Right atrium auricular region (tissue), 2 donors: Measurements from ENCODE around the gene DYNLRB2. TPM values are rescaled to one million over a fixed set of nuclear protein-coding genes. Genes with fewer than 3 reads are reported as not detected.

Source experiments
- DNase-seq: peaks from one replicate; pipeline ENCODE4 v3.0.0-alpha.2; 2019; ENCODE audit warnings: low spot score
- H3K27ac ChIP-seq, 2 donors: fragments of 200-600 bp; sonication (generic); 1 replicate in 1 of 2; 2 replicates in 1 of 2; pipeline ENCODE4 v1.5.1; 2016 to 2019
- H3K27me3 ChIP-seq, 2 donors: fragments of 200-600 bp; sonication (generic); one replicate each; pipeline versions ENCODE4 v1.5.1 to v1.6.0; 2017 to 2019
- H3K36me3 ChIP-seq: fragments of 200-600 bp; sonication (generic); one replicate; pipeline ENCODE4 v1.5.1; 2016
- H3K4me1 ChIP-seq, 2 donors: fragments of 200-600 bp; sonication (generic); one replicate each; pipeline versions ENCODE4 v1.5.1 to v1.6.0; 2017 to 2019
- H3K4me3 ChIP-seq, 2 donors: fragments of 200-600 bp; sonication (generic); 1 replicate in 1 of 2; 2 replicates in 1 of 2; pipeline ENCODE4 v1.5.1; 2017 to 2019; ENCODE audit warnings: mild to moderate bottlenecking in 1 of 2, moderate library complexity in 1 of 2
- H3K9me3 ChIP-seq, 2 donors: fragments of 200-600 bp; sonication (generic); one replicate each; pipeline ENCODE4 v1.5.1; 2019
- total RNA-seq, 2 donors: library from RNA; depleted of rRNA; stranded (reverse); fragments of >200 nt; gene quantifications; one replicate each; pipeline ENCODE4 v1.1.0, GENCODE V29; 2016
- TF ChIP-seq, protein P1 (sequence below), 2 donors: fragments of 200-600 bp; sonication (generic); IDR thresholded peaks; one replicate each; pipeline ENCODE4 v1.5.1; 2019; ENCODE audit warnings: antibody characterized with exemption in 2 of 2

DYNLRB2 gene
- total RNA-seq: not detected

DNA sequence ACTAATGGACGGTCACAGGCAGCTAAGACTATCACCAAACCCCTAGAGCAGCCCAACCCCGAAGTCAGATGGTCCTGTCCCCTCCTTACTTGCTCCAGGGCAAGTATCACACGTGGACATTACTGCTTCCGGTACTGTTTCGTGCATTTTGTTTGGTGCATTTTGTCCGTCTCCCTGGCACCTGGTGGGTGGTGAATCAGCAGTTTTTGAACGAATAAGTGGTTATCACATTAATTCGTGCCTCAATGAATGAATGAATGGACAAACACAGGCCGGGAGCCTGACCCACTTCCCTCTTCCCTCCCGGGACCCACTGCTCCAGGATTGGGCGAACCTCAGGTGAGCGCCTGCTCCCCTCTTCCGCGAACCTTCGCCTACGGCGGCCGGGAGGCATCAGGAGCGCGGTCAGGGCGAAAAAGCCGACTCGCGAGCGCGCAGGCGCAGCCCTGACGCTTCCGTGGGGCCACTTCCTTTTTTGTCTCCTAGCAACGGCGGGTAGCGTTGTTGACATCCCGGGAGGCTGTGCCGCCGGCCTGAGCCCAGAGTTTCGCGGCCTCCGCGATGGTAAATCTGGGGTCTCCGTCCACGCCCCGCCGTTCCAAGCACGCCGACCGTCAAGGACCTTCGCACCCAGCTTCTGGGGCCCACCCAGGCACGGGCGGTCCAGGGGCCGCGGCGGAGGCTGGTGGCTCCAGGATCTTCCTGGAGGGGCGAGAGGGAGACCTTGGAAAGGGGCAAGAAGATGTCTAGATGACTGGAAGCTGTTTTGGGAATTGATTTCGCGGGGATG lies at the start of gene DYNLRB2:
Gene DYNLRB2, plus strand, starts transcription at position 478 of the 790 bp plus-strand sequence. Its CDS starts 84 bp downstream, at position 562.
- Histone ChIP-seq H3K9me3 (no peaks in the 10 kb centered on the region), H3K36me3 (no peaks in the 10 kb centered on the region), H3K27me3 (no peaks in the 10 kb centered on the region), H3K27ac (peak within 1 kb of the TSS; percentile 44 to 51), H3K4me3 (peak within 1 kb of the TSS; percentile 61 to 66), H3K4me1 (peaks cover 3 to 9% of the 10 kb centered on the region in 2 donors)
- DNase-seq: peak; percentile 89
- TF ChIP-seq, protein P1, sequence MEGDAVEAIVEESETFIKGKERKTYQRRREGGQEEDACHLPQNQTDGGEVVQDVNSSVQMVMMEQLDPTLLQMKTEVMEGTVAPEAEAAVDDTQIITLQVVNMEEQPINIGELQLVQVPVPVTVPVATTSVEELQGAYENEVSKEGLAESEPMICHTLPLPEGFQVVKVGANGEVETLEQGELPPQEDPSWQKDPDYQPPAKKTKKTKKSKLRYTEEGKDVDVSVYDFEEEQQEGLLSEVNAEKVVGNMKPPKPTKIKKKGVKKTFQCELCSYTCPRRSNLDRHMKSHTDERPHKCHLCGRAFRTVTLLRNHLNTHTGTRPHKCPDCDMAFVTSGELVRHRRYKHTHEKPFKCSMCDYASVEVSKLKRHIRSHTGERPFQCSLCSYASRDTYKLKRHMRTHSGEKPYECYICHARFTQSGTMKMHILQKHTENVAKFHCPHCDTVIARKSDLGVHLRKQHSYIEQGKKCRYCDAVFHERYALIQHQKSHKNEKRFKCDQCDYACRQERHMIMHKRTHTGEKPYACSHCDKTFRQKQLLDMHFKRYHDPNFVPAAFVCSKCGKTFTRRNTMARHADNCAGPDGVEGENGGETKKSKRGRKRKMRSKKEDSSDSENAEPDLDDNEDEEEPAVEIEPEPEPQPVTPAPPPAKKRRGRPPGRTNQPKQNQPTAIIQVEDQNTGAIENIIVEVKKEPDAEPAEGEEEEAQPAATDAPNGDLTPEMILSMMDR (IDR thresholded peaks at IDR 0.05): no peak

DNA sequence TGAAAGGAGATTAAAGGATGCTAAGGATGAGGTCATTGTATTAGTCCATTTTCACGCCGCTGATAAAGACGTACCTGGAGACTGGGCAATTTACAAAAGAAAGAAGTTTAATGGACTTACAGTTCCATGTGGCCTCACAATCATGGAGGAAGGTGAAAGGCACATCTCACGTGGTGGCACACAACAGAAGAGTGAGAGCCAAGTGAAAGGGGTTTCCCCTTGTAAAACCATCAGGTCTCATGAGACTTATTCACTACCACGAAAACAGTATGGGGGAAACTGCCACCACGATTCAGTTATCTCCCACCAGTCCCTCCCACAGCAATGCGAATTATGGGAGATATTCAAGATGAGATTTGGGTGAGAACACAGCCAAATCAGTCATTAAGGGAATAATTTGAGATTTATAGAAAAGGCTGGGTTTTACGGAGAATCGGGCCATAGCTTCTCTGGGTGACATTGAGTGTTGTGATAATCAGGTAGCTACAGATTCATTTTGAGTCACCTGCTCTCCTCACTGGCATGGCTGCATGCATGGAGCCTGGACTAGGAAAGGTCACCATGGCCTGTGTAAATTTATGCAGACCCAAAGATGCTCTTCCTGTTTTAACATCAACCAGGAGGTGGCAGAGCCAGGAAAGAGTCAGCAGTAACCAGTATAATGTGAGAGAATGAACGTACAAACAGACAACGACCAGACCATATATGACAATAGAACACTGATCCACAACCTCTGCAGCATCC lies 40.5 kb upstream of the DYNLRB2 start:
- no peaks in the 10 kb centered on the region for H3K36me3 ChIP-seq
- no peaks in the 10 kb centered on the region for H3K27me3 ChIP-seq
- no peak overlapping the region for H3K4me3 ChIP-seq
- no peak for DNase-seq
- H3K27ac ChIP-seq: no peak overlapping the region
- TF ChIP-seq, protein P1 (IDR thresholded peaks at IDR 0.05): no peak
- H3K4me1 ChIP-seq: no peaks in the 10 kb centered on the region
- H3K9me3 ChIP-seq: no peaks in the 10 kb centered on the region

DNA sequence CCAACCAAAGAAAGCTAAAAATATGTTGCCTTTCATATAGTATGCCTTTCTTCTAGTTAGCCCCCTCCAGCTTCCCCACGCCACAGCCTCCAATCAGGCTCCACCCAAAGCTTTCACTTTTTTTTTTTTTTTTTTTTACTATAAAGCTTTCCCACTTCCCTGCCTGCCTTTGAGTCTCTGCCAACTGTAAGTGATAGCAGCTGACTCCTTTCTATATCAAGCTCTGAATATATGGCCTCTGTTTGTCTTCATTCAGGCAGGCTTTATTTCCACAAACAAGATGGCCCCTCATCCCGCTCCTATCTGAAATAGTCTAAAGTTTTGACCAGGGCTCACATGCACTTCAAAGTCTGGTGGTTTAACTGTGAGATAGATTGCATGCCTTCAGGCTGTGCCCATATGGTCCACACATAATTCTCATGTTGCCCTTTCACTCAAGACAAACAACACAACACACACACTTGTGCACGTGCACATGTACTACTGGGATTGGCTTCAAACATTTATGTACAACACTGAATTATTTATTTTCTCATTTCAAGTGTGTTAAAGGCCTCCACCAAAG lies 39.8 kb upstream of the DYNLRB2 start:
- no peaks in the 10 kb centered on the region for H3K27me3 ChIP-seq
- DNase-seq: no peak
- TF ChIP-seq, protein P1 (IDR thresholded peaks at IDR 0.05): no peak

DNA sequence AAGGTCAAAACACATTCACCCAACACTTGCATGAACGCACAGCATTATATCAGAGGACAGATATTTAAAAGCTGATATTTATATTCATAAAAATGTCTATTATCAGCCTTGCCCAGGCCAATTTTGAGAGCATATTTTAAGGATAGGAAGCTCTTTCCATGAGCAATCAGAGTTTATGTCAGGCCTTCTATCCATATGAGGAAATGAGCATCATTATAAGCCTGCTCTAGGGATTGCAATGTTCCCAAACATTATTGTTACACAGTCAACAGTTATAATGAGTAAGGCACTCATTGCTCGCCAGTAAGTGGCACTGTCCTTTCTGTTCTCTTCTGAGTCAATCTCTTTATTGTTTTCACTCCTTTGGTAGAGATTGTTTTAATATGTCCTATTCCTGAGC lies 37.7 kb upstream of the DYNLRB2 start:
- no peaks in the 10 kb centered on the region for H3K4me1 ChIP-seq
- no peak overlapping the region for H3K4me3 ChIP-seq
- H3K36me3 ChIP-seq: no peaks in the 10 kb centered on the region
- TF ChIP-seq, protein P1 (IDR thresholded peaks at IDR 0.05): no peak
- no peak for DNase-seq
- no peaks in the 10 kb centered on the region for H3K27me3 ChIP-seq
- H3K27ac ChIP-seq: peak overlapping the region in 1 of 2 donors; percentile 61
- no peaks in the 10 kb centered on the region for H3K9me3 ChIP-seq

More for the DNA sequence above, 39.8 kb upstream of the DYNLRB2 start:
- H3K4me1 ChIP-seq: no peaks in the 10 kb centered on the region
- H3K36me3 ChIP-seq: no peaks in the 10 kb centered on the region
- no peaks in the 10 kb centered on the region for H3K9me3 ChIP-seq
- no peak overlapping the region for H3K27ac ChIP-seq
- no peak overlapping the region for H3K4me3 ChIP-seq

DNA sequence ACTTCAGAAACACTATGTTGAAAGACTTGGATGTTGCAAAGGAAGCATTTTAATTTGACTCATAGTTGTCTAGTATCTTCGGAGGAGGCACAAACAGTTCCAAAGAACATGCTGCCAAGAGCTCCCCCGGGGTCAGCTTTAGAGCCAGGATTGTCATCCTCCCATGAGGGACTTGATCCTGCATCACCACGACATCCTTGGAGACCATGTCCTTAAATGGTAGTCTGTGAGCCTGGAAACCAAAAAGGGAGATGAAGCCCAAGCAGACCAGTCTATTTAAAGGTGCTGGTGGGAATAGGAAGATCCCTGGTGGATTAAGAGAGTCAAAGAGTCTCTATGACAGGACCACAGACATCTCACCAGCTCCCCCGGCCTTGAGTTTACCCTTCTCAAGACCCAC lies 33.3 kb upstream of the DYNLRB2 start:
- H3K4me3 ChIP-seq: no peak overlapping the region
- H3K27ac ChIP-seq: peak overlapping the region; percentile 3 to 56
- no peaks in the 10 kb centered on the region for H3K9me3 ChIP-seq
- H3K27me3 ChIP-seq: no peaks in the 10 kb centered on the region
- H3K4me1 ChIP-seq: no peaks in the 10 kb centered on the region
- no peaks in the 10 kb centered on the region for H3K36me3 ChIP-seq
- no peak for DNase-seq
- TF ChIP-seq, protein P1 (IDR thresholded peaks at IDR 0.05): no peak
